MM.1S (cell line): ENCODE data around the gene ZNF273.

Source experiments
- DNase-seq: peaks from one replicate; pipeline ENCODE4 v3.0.0-alpha.2; 2015
- H2AFZ ChIP-seq: fragments of 300-600 bp; sonication (generic); 2 replicates; pipeline ENCODE4 v1.6.0; 2016; ENCODE audit warnings: antibody characterized with exemption, low read length
- H3F3A ChIP-seq: fragments of 300-600 bp; sonication (generic); 2 replicates; pipeline ENCODE4 v1.6.1; 2016; ENCODE audit warnings: mild to moderate bottlenecking, antibody characterized with exemption, low read length, moderate library complexity, mixed read lengths; ENCODE audit not compliant: insufficient read depth
- H3K27ac ChIP-seq: fragments of 300-600 bp; sonication (generic); 2 replicates; pipeline ENCODE4 v1.5.1; 2016; ENCODE audit warnings: mild to moderate bottlenecking, low read length
- H3K27me3 ChIP-seq: fragments of 300-600 bp; sonication (generic); replicated peaks from 2 replicates; pipeline ENCODE4 v1.6.0; 2016; ENCODE audit warnings: low read length; ENCODE audit not compliant: insufficient read depth
- H3K36me3 ChIP-seq: fragments of 300-600 bp; sonication (generic); replicated peaks from 2 replicates; pipeline ENCODE4 v1.6.1; 2016; ENCODE audit warnings: mild to moderate bottlenecking, low read length, mixed read lengths; ENCODE audit not compliant: insufficient read depth
- H3K4me1 ChIP-seq: fragments of 300-600 bp; sonication (generic); 2 replicates; pipeline ENCODE4 v1.6.1; 2016; ENCODE audit warnings: low read length, mixed read lengths
- H3K4me2 ChIP-seq: fragments of 300-600 bp; sonication (generic); 2 replicates; pipeline ENCODE4 v1.6.0; 2016; ENCODE audit warnings: low read depth, low read length
- H3K4me3 ChIP-seq: fragments of 300-600 bp; sonication (generic); 2 replicates; pipeline ENCODE4 v1.5.1; 2016; ENCODE audit warnings: low read length, mixed read lengths
- H3K79me2 ChIP-seq: fragments of 300-600 bp; sonication (generic); 2 replicates; pipeline ENCODE4 v1.6.1; 2016; ENCODE audit warnings: mixed run types, low read length, mixed read lengths
- H3K9ac ChIP-seq: fragments of 300-600 bp; sonication (generic); 2 replicates; pipeline ENCODE4 v1.6.1; 2016; ENCODE audit warnings: low read length, mixed read lengths
- H3K9me2 ChIP-seq: fragments of 300-600 bp; sonication (generic); replicated peaks from 2 replicates; pipeline ENCODE4 v1.6.1; 2016; ENCODE audit warnings: mild to moderate bottlenecking, low read length, mixed read lengths; ENCODE audit not compliant: insufficient read depth
- H3K9me3 ChIP-seq: fragments of 300-600 bp; sonication (generic); replicated peaks from 2 replicates; pipeline ENCODE4 v1.6.1; 2016; ENCODE audit warnings: mild to moderate bottlenecking, low read length, mixed read lengths; ENCODE audit not compliant: insufficient read depth
- H4K20me1 ChIP-seq: fragments of 300-600 bp; sonication (generic); 2 replicates; pipeline ENCODE4 v1.6.1; 2016; ENCODE audit warnings: mild to moderate bottlenecking, low read length, moderate library complexity, mixed read lengths; ENCODE audit not compliant: insufficient read depth
- CTCF ChIP-seq: fragments of 300-600 bp; sonication (generic); IDR thresholded peaks from 2 replicates; pipeline ENCODE4 v1.5.1; 2016; ENCODE audit warnings: antibody characterized with exemption, low read length, mixed read lengths

The ZNF273 gene

GRCh38 chr7:64978497-64979203 lies 75.6 kb downstream of the ZNF273 start:
- no peaks in the 10 kb centered on the region for H3K27me3 ChIP-seq
- H2AFZ ChIP-seq = no peak overlapping the region
- peaks cover 8% of the 10 kb centered on the region; the same call in 1 of the 2 replicates for H3K36me3 ChIP-seq
- TF ChIP-seq CTCF = no peak
- no peaks in the 10 kb centered on the region for H3K9me2 ChIP-seq
- H3F3A ChIP-seq = no peaks in the 10 kb centered on the region
- H3K79me2 ChIP-seq = no peaks in the 10 kb centered on the region
- no peaks in the 10 kb centered on the region for H3K4me1 ChIP-seq
- no peak overlapping the region for H3K4me3 ChIP-seq
- DNase-seq = no peak
- H3K9ac ChIP-seq = no peak overlapping the region
- H3K4me2 ChIP-seq = no peak overlapping the region
- peaks cover 3% of the 10 kb centered on the region; the same call in 1 of the 2 replicates for H3K9me3 ChIP-seq
- no peak overlapping the region for H3K27ac ChIP-seq
- no peaks in the 10 kb centered on the region for H4K20me1 ChIP-seq
